Measurements from ENCODE around the gene STXBP6. TPM values are rescaled to one million over a fixed set of nuclear protein-coding genes. Genes with fewer than 3 reads are reported as not detected.

The STXBP6 gene
- total and polyA plus RNA-seq, 2 of the 13 experiments (the other 11 are each of a cell fraction or from before 2014, with no cell fraction given), result 35.3 to 42.8 TPM

GRCh38 chr14:24948261-24948847, 101.6 kb downstream of the STXBP6 start (continued):
- TF ChIP-seq, protein P1, sequence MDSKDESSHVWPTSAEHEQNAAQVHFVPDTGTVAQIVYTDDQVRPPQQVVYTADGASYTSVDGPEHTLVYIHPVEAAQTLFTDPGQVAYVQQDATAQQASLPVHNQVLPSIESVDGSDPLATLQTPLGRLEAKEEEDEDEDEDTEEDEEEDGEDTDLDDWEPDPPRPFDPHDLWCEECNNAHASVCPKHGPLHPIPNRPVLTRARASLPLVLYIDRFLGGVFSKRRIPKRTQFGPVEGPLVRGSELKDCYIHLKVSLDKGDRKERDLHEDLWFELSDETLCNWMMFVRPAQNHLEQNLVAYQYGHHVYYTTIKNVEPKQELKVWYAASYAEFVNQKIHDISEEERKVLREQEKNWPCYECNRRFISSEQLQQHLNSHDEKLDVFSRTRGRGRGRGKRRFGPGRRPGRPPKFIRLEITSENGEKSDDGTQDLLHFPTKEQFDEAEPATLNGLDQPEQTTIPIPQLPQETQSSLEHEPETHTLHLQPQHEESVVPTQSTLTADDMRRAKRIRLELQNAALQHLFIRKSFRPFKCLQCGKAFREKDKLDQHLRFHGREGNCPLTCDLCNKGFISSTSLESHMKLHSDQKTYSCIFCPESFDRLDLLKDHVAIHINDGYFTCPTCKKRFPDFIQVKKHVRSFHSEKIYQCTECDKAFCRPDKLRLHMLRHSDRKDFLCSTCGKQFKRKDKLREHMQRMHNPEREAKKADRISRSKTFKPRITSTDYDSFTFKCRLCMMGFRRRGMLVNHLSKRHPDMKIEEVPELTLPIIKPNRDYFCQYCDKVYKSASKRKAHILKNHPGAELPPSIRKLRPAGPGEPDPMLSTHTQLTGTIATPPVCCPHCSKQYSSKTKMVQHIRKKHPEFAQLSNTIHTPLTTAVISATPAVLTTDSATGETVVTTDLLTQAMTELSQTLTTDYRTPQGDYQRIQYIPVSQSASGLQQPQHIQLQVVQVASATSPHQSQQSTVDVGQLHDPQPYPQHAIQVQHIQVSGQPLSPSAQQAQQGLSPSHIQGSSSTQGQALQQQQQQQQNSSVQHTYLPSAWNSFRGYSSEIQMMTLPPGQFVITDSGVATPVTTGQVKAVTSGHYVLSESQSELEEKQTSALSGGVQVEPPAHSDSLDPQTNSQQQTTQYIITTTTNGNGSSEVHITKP (CRISPR knock-in tag; IDR thresholded peaks at IDR 0.05; ENCODE audit: low read depth), result no peak
- TF ChIP-seq ZNF281 (CRISPR knock-in tag; IDR thresholded peaks at IDR 0.05; ENCODE audit: borderline replicate concordance) (no peak), CEBPB (IDR thresholded peaks at IDR 0.05; ENCODE audit: borderline replicate concordance, low read depth, low read length) (no peak), ZNF292 (CRISPR knock-in tag; IDR thresholded peaks at IDR 0.05; ENCODE audit: borderline replicate concordance, low read depth) (no peak)

DNA sequence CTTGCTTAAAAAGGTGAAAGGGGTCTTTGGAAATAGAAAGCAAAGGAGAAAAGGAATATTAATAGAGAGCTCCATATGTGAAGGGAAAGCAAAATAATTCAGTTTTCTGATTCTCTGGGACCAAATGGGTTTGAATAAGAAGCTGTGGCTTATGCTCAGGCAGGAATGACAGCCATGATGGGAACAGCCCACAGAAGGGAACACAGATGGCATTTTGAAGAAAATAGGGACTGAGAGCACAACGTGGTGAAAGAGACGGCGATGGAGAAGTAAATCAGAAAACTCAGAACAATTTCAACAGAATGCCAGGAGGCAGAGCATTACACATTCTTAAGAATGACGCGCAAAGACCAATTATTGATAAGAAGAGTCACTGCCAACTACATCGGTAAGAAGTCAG, 102.8 kb downstream of the STXBP6 start:
- Histone ChIP-seq H3K4me1 (ENCODE audit: insufficient read depth, low read length) (0 out of 2 replicates have a peak, but pooled peaks cover 12% of the 10 kb centered on the region), H3K36me3 (replicated peaks in 1 of 2; ENCODE audit: control insufficient read depth in 1 of 2, insufficient read depth in 2 of 2, low read length in 2 of 2) (no peaks in the 10 kb centered on the region), H4K20me1 (ENCODE audit: insufficient read depth, low read length) (no peaks in the 10 kb centered on the region), H3K4me2 (ENCODE audit: low read depth, low read length) (no peak overlapping the region), H3K27ac (ENCODE audit: extremely low read length, insufficient read depth, low read length) (no peak overlapping the region), H3K79me2 (ENCODE audit: insufficient read depth, low read length) (no peaks in the 10 kb centered on the region), H3K9ac (ENCODE audit: insufficient read depth, low read depth, low read length) (no peak overlapping the region), H3K27me3 (ENCODE audit: control insufficient read depth in 1 of 2, insufficient read depth in 2 of 2, low read length in 2 of 2) (no peaks in the 10 kb centered on the region), H3K9me3 (ENCODE audit: low read length) (no peaks in the 10 kb centered on the region), H2AFZ (ENCODE audit: low read length) (no peak overlapping the region), H3K4me3 (replicated peaks in 1 of 3; ENCODE audit: insufficient read depth in 1 of 3, low read depth in 2 of 3, low read length in 3 of 3) (no peak overlapping the region)
- no peak for TF ChIP-seq DMAP1 (CRISPR knock-in tag; IDR thresholded peaks at IDR 0.05)
- TF ChIP-seq ZNF7 (CRISPR knock-in tag; IDR thresholded peaks at IDR 0.05), result no peak
- TF ChIP-seq ZNF577 (CRISPR knock-in tag; IDR thresholded peaks at IDR 0.05; ENCODE audit: borderline replicate concordance, low read depth), result no peak
- no peak for TF ChIP-seq ZNF329 (CRISPR knock-in tag; IDR thresholded peaks at IDR 0.05; ENCODE audit: low read depth)
- no peak for TF ChIP-seq GZF1 (CRISPR knock-in tag; IDR thresholded peaks at IDR 0.05)
- no peak for TF ChIP-seq ZNF207 (IDR thresholded peaks at IDR 0.05; ENCODE audit: borderline replicate concordance)
- no peak for TF ChIP-seq ZNF264 (CRISPR knock-in tag; IDR thresholded peaks at IDR 0.05)
- no peak for TF ChIP-seq CHCHD3 (CRISPR knock-in tag; IDR thresholded peaks at IDR 0.05)
- TF ChIP-seq SATB2 (CRISPR knock-in tag; IDR thresholded peaks at IDR 0.05), result no peak
- ChIA-PET CTCF (ENCODE audit: low intra/inter-chr PET ratio, low total read pairs) (no interaction called here), POLR2A (no interaction called here)
- 93% methylated on average over 6 of the region's 6 CpGs for WGBS (ENCODE audit: low lambda C conversion rate)
- no peak for ATAC-seq
- intact Hi-C loops (cut with micrococcal nuclease; ENCODE audit: unreplicated experiment), result no loop called here
- no peak for FAIRE-seq
- no TSS peak for BruUV-seq (replicated peaks)
- in situ Hi-C loops (cut with HindIII; ENCODE audit: extremely low pct_ligation_motif_present, low pct_unique_long_range_greater_than_20kb), result no loop called here
- no peak for DNase-seq (ENCODE audit: low spot score)

Data from HepG2 (cell line).